H9 (cell line): ENCODE measurements around the gene CEP152. TPM values are rescaled to one million over a fixed set of nuclear protein-coding genes. Genes with fewer than 3 reads are reported as not detected.

Experiments used
- DNase-seq: peaks from one replicate; pipeline ENCODE4 v3.0.0-alpha.2; 2017
- H2AFZ ChIP-seq: one replicate; pipeline ENCODE4 v1.6.1; 2013; ENCODE audit warnings: mild to moderate bottlenecking, low read length, control low read depth, moderate library complexity
- H2AK5ac ChIP-seq: 2 replicates; pipeline ENCODE4 v1.6.1; 2013; ENCODE audit warnings: low read length, control low read depth, mixed read lengths; ENCODE audit not compliant: insufficient read length
- H2BK120ac ChIP-seq: one replicate; pipeline ENCODE4 v1.6.1; 2013; ENCODE audit warnings: low read depth, mild to moderate bottlenecking, low read length, control low read depth, inconsistent platforms; ENCODE audit not compliant: poor library complexity, severe bottlenecking
- H2BK12ac ChIP-seq: 2 replicates; pipeline ENCODE4 v1.6.1; 2013; ENCODE audit warnings: low read length, control low read depth, mixed read lengths, low read depth; ENCODE audit not compliant: insufficient read length
- H2BK15ac ChIP-seq: 2 replicates; pipeline ENCODE4 v1.6.1; 2013; ENCODE audit warnings: low read depth, low read length, control low read depth
- H2BK20ac ChIP-seq: one replicate; pipeline ENCODE4 v1.6.1; 2013; ENCODE audit warnings: low read depth, mild to moderate bottlenecking, low read length, control low read depth, inconsistent platforms; ENCODE audit not compliant: poor library complexity, severe bottlenecking
- H2BK5ac ChIP-seq: 2 replicates; pipeline ENCODE4 v1.6.1; 2013; ENCODE audit warnings: low read length, control low read depth, mixed read lengths; ENCODE audit not compliant: insufficient read length
- H3K14ac ChIP-seq: 2 replicates; pipeline ENCODE4 v1.6.1; 2013; ENCODE audit warnings: low read length, control low read depth; ENCODE audit not compliant: insufficient read depth
- H3K18ac ChIP-seq: 2 replicates; pipeline ENCODE4 v1.6.1; 2013; ENCODE audit warnings: low read depth, mild to moderate bottlenecking, mixed read lengths, low read length, control low read depth; ENCODE audit not compliant: insufficient read length
- H3K23ac ChIP-seq: 2 replicates; pipeline ENCODE4 v1.6.1; 2013; ENCODE audit warnings: low read length, control low read depth, mixed read lengths, low read depth; ENCODE audit not compliant: insufficient read length
- H3K23me2 ChIP-seq: 2 replicates; pipeline ENCODE4 v1.6.1; 2013; ENCODE audit warnings: low read depth, mild to moderate bottlenecking, mixed read lengths, low read length, control low read depth; ENCODE audit not compliant: insufficient read length, poor library complexity, severe bottlenecking
- H3K27ac ChIP-seq: 2 replicates; pipeline ENCODE4 v1.5.1; 2013; ENCODE audit warnings: low read length, control low read depth, mixed read lengths, low read depth; ENCODE audit not compliant: insufficient read length
- H3K27me3 ChIP-seq: 2 replicates; pipeline ENCODE4 v1.6.1; 2013; ENCODE audit warnings: low read length, control low read depth, inconsistent platforms; ENCODE audit not compliant: insufficient read depth
- H3K4ac ChIP-seq: 2 replicates; pipeline ENCODE4 v1.6.1; 2013; ENCODE audit warnings: low read depth, mild to moderate bottlenecking, control low read depth, inconsistent platforms, low read length, moderate library complexity
- H3K4me1 ChIP-seq: 2 replicates; pipeline ENCODE4 v1.6.1; 2013; ENCODE audit warnings: low read length, control low read depth, inconsistent platforms; ENCODE audit not compliant: insufficient read depth
- H3K4me2 ChIP-seq: 2 replicates; pipeline ENCODE4 v1.6.1; 2013; ENCODE audit warnings: low read length, control low read depth, mixed read lengths; ENCODE audit not compliant: insufficient read length, insufficient read depth
- H3K56ac ChIP-seq: 2 replicates; pipeline ENCODE4 v1.6.1; 2013; ENCODE audit warnings: low read depth, mild to moderate bottlenecking, mixed read lengths, low read length, control low read depth; ENCODE audit not compliant: insufficient read length
- H3K79me1 ChIP-seq: 2 replicates; pipeline ENCODE4 v1.6.1; 2013; ENCODE audit warnings: low read depth, mild to moderate bottlenecking, moderate library complexity, low read length, control low read depth, inconsistent platforms; ENCODE audit not compliant: insufficient read depth, poor library complexity, severe bottlenecking
- H3K79me2 ChIP-seq: 2 replicates; pipeline ENCODE4 v1.6.1; 2013; ENCODE audit warnings: low read length, control low read depth, inconsistent platforms; ENCODE audit not compliant: insufficient read depth
- H3K9ac ChIP-seq: 2 replicates; pipeline ENCODE4 v1.6.1; 2013; ENCODE audit warnings: low read length, control low read depth, mixed read lengths; ENCODE audit not compliant: insufficient read length; ENCODE audit errors: extremely low read depth
- H3K9me3 ChIP-seq: one replicate; pipeline ENCODE4 v1.6.1; 2013; ENCODE audit warnings: low read depth, low read length, inconsistent platforms; ENCODE audit not compliant: control insufficient read depth
- H3T11ph ChIP-seq: one replicate; pipeline ENCODE4 v1.6.1; 2013; ENCODE audit warnings: mild to moderate bottlenecking, low read length, control low read depth, inconsistent platforms
- H4K20me1 ChIP-seq: one replicate; pipeline ENCODE4 v1.6.1; 2013; ENCODE audit not compliant: control insufficient read depth, insufficient read length, insufficient read depth
- H4K5ac ChIP-seq: 2 replicates; pipeline ENCODE4 v1.6.1; 2013; ENCODE audit warnings: low read depth, mild to moderate bottlenecking, mixed read lengths, low read length, control low read depth; ENCODE audit not compliant: insufficient read length
- H4K8ac ChIP-seq: replicated peaks from 2 replicates; pipeline ENCODE4 v1.6.1; 2013; ENCODE audit warnings: low read length, control low read depth, mixed read lengths, low read depth; ENCODE audit not compliant: insufficient read length
- H4K91ac ChIP-seq: 2 replicates; pipeline ENCODE4 v1.6.1; 2013; ENCODE audit warnings: low read depth, mild to moderate bottlenecking, moderate library complexity, mixed read lengths, low read length, control low read depth; ENCODE audit not compliant: insufficient read length
- H3K27ac Mint-ChIP-seq, 3 experiments: 2 replicates in 2 of 3; 3 replicates in 1 of 3; pipeline ENCODE4 v1.8.0; 2020 to 2021; ENCODE audit warnings: mixed read lengths in 3 of 3, mild to moderate bottlenecking in 1 of 3, moderate library complexity in 1 of 3
- H3K27me3 Mint-ChIP-seq: 2 replicates; pipeline ENCODE4 v1.8.0; 2021; ENCODE audit warnings: low read depth, mild to moderate bottlenecking, moderate library complexity, mixed read lengths
- H3K36me3 Mint-ChIP-seq, 3 experiments: 2 replicates in 2 of 3; 3 replicates in 1 of 3; pipeline ENCODE4 v1.8.0; 2020 to 2021; ENCODE audit warnings: low read depth in 3 of 3, mixed read lengths in 3 of 3; ENCODE audit not compliant: insufficient read depth in 1 of 3
- H3K4me1 Mint-ChIP-seq, 2 experiments: 2 replicates each; pipeline ENCODE4 v1.8.0; 2020; ENCODE audit warnings: mixed read lengths in 2 of 2
- H3K4me3 Mint-ChIP-seq, 2 experiments: 2 replicates in 1 of 2; 3 replicates in 1 of 2; pipeline ENCODE4 v1.8.0; 2020 to 2021; ENCODE audit warnings: mild to moderate bottlenecking in 2 of 2, mixed read lengths in 2 of 2, moderate library complexity in 1 of 2
- H3K9me3 Mint-ChIP-seq, 2 experiments: 2 replicates in 1 of 2; 3 replicates in 1 of 2; pipeline ENCODE4 v1.8.0; 2020; ENCODE audit warnings: mild to moderate bottlenecking in 2 of 2, mixed read lengths in 2 of 2, moderate library complexity in 1 of 2
- WGBS: extraction: QIAGEN DNeasy Blood & Tissue Kit; methylation state at CpG from one replicate; pipeline ENCODE4 v1.1.7; 2013; ENCODE audit warnings: missing lambda C conversion rate, low lambda C conversion rate, mixed read lengths; ENCODE audit not compliant: insufficient read length; ENCODE audit errors: extremely low coverage; 5-methylcytosine and 5-hydroxymethylcytosine counted together
- total RNA-seq: library from RNA; stranded (reverse); gene quantifications from 2 replicates; pipeline ENCODE4 v1.2.1, GENCODE V29; 2021
- TF ChIP-seq, protein P1 (sequence below): fragments of 200-600 bp; sonication (generic); conservative IDR thresholded peaks from 3 replicates; pipeline ENCODE4 v1.8.0; 2021; ENCODE audit warnings: antibody characterized with exemption, mild to moderate bottlenecking

CEP152 gene
- total RNA-seq, 1 experiment from 2014 or later: 10.9 TPM

DNA sequence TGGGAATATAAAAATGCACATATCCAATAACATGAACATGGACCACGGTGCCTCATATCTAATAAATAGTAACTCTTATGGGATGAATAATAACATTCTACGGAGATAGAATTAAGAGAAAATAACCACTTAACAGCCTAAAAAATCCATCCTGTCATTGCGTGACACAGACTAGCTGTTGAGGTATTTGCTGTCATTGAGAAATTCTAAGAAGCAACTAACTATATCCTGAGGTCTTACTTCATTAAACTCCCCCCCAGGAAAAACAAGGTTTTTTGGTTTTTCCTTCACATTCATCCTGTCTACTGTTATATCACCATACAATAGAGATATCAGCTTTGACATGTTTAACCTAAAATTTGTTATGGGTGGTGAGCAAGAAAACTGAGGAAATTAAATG is 14.3 kb downstream of the CEP152 start:
- no peak overlapping the region for H3K18ac ChIP-seq
- no peak overlapping the region for H2AK5ac ChIP-seq
- no peak overlapping the region for H4K91ac ChIP-seq
- H3K4me2 ChIP-seq: no peak overlapping the region
- H4K8ac ChIP-seq: no peak overlapping the region
- H2BK12ac ChIP-seq: no peak overlapping the region
- H3K27ac ChIP-seq: no peak overlapping the region
- no peaks in the 10 kb centered on the region for H3K9me3 ChIP-seq
- no peaks in the 10 kb centered on the region for H3K27me3 ChIP-seq
- no peaks in the 10 kb centered on the region for H3K79me1 ChIP-seq
- no peaks in the 10 kb centered on the region for H3K79me2 ChIP-seq
- Mint-ChIP-seq H3K27ac (no peak overlapping the region), H3K4me1 (peaks cover 8 to 35% of the 10 kb centered on the region in 2 experiments), H3K9me3 (no peaks in the 10 kb centered on the region), H3K36me3 (peaks cover 8 to 30% (median 26%) of the 10 kb centered on the region in 3 experiments; a peak in 6 of 7 replicates), H3K4me3 (no peak overlapping the region), H3K27me3 (no peaks in the 10 kb centered on the region)
- no peak for DNase-seq
- H3K9ac ChIP-seq: no peak overlapping the region
- H4K5ac ChIP-seq: no peak overlapping the region
- no peaks in the 10 kb centered on the region for H3K23me2 ChIP-seq
- H3K4ac ChIP-seq: no peak overlapping the region
- no peak overlapping the region for H3K56ac ChIP-seq
- H3T11ph ChIP-seq: no peak overlapping the region
- H2BK20ac ChIP-seq: no peak overlapping the region
- H3K4me1 ChIP-seq: no peaks in the 10 kb centered on the region
- H3K14ac ChIP-seq: no peak overlapping the region
- no peak overlapping the region for H3K23ac ChIP-seq
- no peak overlapping the region for H2BK15ac ChIP-seq
- no CpG with 5 or more reads among the region's 3 CpGs for WGBS
- TF ChIP-seq, protein P1, sequence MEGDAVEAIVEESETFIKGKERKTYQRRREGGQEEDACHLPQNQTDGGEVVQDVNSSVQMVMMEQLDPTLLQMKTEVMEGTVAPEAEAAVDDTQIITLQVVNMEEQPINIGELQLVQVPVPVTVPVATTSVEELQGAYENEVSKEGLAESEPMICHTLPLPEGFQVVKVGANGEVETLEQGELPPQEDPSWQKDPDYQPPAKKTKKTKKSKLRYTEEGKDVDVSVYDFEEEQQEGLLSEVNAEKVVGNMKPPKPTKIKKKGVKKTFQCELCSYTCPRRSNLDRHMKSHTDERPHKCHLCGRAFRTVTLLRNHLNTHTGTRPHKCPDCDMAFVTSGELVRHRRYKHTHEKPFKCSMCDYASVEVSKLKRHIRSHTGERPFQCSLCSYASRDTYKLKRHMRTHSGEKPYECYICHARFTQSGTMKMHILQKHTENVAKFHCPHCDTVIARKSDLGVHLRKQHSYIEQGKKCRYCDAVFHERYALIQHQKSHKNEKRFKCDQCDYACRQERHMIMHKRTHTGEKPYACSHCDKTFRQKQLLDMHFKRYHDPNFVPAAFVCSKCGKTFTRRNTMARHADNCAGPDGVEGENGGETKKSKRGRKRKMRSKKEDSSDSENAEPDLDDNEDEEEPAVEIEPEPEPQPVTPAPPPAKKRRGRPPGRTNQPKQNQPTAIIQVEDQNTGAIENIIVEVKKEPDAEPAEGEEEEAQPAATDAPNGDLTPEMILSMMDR: no peak
- H2AFZ ChIP-seq: no peak overlapping the region
- no peak overlapping the region for H2BK5ac ChIP-seq
- no peaks in the 10 kb centered on the region for H4K20me1 ChIP-seq
- H2BK120ac ChIP-seq: no peak overlapping the region
